K562 (cell line): ENCODE data around the gene MRPS35. TPM values are rescaled to one million over a fixed set of nuclear protein-coding genes. Genes with fewer than 3 reads are reported as not detected.
A peak's percentile ranks its signal among the peaks of the same experiment; 100 is the strongest.

ENCODE experiments used
- ARNT ChIP-seq, 2 experiments: fragments of 450-650 bp; IDR thresholded peaks; 2 replicates each; pipeline ENCODE4 v1.6.1; 2016; ENCODE audit warnings: mild to moderate bottlenecking in 1 of 2
- CSDE1 ChIP-seq, 2 experiments: fragments of 450-650 bp; IDR thresholded peaks; 2 replicates each; pipeline ENCODE4 v1.6.1; 2016; ENCODE audit warnings: mild to moderate bottlenecking in 1 of 2
- FOXP1 ChIP-seq: sonication (generic); formaldehyde crosslinking; IDR thresholded peaks from 2 replicates; pipeline ENCODE4 v1.8.0; 2022; ENCODE audit warnings: mild to moderate bottlenecking, missing genetic modification reagents
- HDAC3 ChIP-seq: fragments of 450-650 bp; IDR thresholded peaks from 2 replicates; pipeline ENCODE4 v1.6.1; 2018; ENCODE audit warnings: borderline replicate concordance, mild to moderate bottlenecking, moderate library complexity; ENCODE audit not compliant: partially characterized antibody
- MAFK ChIP-seq: IDR thresholded peaks from 2 replicates; pipeline ENCODE4 v1.6.1; 2011; ENCODE audit warnings: low read length, improper control_type of control experiment
- TFAM ChIP-seq: fragments of 250-450 bp; sonication (Bioruptor Pico); conservative IDR thresholded peaks from 2 replicates; pipeline ENCODE4 v1.5.0; 2021; ENCODE audit warnings: mild to moderate bottlenecking, moderate library complexity
- ZFP1 ChIP-seq: fragments of 450-650 bp; formaldehyde crosslinking; IDR thresholded peaks from 2 replicates; pipeline ENCODE4 v1.4.0; 2020; ENCODE audit warnings: mild to moderate bottlenecking, mixed read lengths
- polyA plus RNA-seq, 8 experiments: library from polyadenylated mRNA; depleted of rRNA in 4 of 8; stranded (reverse) in 5 of 8; unstranded in 3 of 8; fragments of >200 nt; fragmentation: Nextera tagmentation in 2 of 8; fragmentation: Illumina TruSeq in 1 of 8; extraction: Ambion mirVana in 2 of 8; extraction: Trizol in 1 of 8; gene quantifications; 2 replicates each; pipeline versions ENCODE4 v1.2.1 to v1.2.3, GENCODE V29; 2011 to 2014; ENCODE audit warnings: inconsistent platforms in 1 of 8, missing spikeins in 1 of 8
- total RNA-seq, 7 experiments: library from RNA; depleted of rRNA in 6 of 7; stranded (reverse); fragments of >200 nt in 6 of 7; fragmentation: Illumina TruSeq in 2 of 7; extraction: Trizol in 2 of 7; gene quantifications; 2 replicates each; pipeline versions ENCODE4 v1.2.1 to v1.2.3, GENCODE V29; 2011 to 2021; ENCODE audit warnings: low replicate concordance in 1 of 7
- TF ChIP-seq, protein P1 (sequence below): sonication (generic); formaldehyde crosslinking; IDR thresholded peaks from 2 replicates; pipeline ENCODE4 v1.8.0; 2022; ENCODE audit warnings: mild to moderate bottlenecking, missing genetic modification reagents, borderline replicate concordance
- TF ChIP-seq, protein P2 (sequence below), 2 experiments: fragments of 450-650 bp; formaldehyde crosslinking in 1 of 2; IDR thresholded peaks; 2 replicates each; pipeline versions ENCODE4 v1.4.0 to v1.6.1; 2014 to 2020; ENCODE audit warnings: mild to moderate bottlenecking in 2 of 2, borderline replicate concordance in 1 of 2, low read depth in 1 of 2
- TF ChIP-seq, protein P3 (sequence below): fragments of 250-450 bp; sonication (Bioruptor Pico); IDR thresholded peaks from 2 replicates; pipeline ENCODE4 v1.4.0; 2020; ENCODE audit warnings: borderline replicate concordance
- TF ChIP-seq, protein P4 (sequence below): sonication (generic); formaldehyde crosslinking; IDR thresholded peaks from 2 replicates; pipeline ENCODE4 v1.8.1; 2023; ENCODE audit warnings: mild to moderate bottlenecking, missing genetic modification reagents

MRPS35 gene
- total and polyA plus RNA-seq, 9 of the 15 experiments (the other 6 are each of a cell fraction or from before 2014, with no cell fraction given) = 79.0 to 183 (median 114) TPM

DNA sequence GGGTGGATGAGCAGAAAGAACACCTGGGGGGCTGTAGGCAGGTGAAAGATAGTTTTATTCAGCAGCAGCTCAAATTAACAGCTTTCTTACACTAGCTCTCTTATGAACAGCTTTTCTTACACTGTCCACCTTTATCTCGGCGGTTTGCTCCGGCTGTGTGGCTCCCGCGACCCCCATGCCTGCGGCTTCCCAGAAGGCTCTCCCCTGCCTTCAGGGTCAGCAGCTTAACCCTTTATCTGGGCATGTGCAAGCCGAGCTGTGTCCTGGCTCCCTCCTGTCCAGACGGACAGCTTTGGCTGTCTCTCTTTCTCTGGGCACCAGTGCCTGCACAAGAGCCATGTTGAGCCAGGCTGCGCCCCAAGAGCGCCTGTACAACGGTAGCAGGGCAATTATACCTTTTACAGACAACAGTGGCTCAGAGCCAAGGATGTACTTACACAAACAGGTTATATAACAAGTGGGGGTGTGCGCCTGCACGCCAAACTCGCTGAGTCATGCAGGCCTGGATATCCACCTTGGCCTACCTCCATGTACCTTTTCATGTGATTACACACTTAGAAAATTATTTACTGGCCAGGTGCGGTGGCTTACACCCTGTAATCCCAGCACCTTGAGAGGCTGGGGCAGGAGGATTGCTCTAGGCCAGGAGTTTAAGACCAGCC is 40.9 kb downstream of the MRPS35 start (continued):
- TF ChIP-seq, protein P1, sequence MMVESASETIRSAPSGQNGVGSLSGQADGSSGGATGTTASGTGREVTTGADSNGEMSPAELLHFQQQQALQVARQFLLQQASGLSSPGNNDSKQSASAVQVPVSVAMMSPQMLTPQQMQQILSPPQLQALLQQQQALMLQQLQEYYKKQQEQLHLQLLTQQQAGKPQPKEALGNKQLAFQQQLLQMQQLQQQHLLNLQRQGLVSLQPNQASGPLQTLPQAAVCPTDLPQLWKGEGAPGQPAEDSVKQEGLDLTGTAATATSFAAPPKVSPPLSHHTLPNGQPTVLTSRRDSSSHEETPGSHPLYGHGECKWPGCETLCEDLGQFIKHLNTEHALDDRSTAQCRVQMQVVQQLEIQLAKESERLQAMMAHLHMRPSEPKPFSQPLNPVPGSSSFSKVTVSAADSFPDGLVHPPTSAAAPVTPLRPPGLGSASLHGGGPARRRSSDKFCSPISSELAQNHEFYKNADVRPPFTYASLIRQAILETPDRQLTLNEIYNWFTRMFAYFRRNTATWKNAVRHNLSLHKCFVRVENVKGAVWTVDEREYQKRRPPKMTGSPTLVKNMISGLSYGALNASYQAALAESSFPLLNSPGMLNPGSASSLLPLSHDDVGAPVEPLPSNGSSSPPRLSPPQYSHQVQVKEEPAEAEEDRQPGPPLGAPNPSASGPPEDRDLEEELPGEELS (CRISPR knock-in tag) = no peak
- TF ChIP-seq FOXP1 = no peak
- TF ChIP-seq ZFP1 (CRISPR knock-in tag) = no peak
- no peak for TF ChIP-seq HDAC3
- TF ChIP-seq ARNT (IDR thresholded peaks at IDR 0.05) = no peak
- TF ChIP-seq CSDE1 (IDR thresholded peaks at IDR 0.05) = no peak
- TF ChIP-seq MAFK = peak; percentile 70
- no peak for TF ChIP-seq TFAM (CRISPR knock-in tag)
- TF ChIP-seq, protein P2, sequence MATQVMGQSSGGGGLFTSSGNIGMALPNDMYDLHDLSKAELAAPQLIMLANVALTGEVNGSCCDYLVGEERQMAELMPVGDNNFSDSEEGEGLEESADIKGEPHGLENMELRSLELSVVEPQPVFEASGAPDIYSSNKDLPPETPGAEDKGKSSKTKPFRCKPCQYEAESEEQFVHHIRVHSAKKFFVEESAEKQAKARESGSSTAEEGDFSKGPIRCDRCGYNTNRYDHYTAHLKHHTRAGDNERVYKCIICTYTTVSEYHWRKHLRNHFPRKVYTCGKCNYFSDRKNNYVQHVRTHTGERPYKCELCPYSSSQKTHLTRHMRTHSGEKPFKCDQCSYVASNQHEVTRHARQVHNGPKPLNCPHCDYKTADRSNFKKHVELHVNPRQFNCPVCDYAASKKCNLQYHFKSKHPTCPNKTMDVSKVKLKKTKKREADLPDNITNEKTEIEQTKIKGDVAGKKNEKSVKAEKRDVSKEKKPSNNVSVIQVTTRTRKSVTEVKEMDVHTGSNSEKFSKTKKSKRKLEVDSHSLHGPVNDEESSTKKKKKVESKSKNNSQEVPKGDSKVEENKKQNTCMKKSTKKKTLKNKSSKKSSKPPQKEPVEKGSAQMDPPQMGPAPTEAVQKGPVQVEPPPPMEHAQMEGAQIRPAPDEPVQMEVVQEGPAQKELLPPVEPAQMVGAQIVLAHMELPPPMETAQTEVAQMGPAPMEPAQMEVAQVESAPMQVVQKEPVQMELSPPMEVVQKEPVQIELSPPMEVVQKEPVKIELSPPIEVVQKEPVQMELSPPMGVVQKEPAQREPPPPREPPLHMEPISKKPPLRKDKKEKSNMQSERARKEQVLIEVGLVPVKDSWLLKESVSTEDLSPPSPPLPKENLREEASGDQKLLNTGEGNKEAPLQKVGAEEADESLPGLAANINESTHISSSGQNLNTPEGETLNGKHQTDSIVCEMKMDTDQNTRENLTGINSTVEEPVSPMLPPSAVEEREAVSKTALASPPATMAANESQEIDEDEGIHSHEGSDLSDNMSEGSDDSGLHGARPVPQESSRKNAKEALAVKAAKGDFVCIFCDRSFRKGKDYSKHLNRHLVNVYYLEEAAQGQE (IDR thresholded peaks at IDR 0.05; ENCODE audit: borderline replicate concordance) = 0 out of 2 replicates have a peak, but pooled peaks have one; percentile 8
- TF ChIP-seq, protein P2 (CRISPR knock-in tag; IDR thresholded peaks at IDR 0.05; ENCODE audit: low read depth) = no peak
- TF ChIP-seq, protein P3, sequence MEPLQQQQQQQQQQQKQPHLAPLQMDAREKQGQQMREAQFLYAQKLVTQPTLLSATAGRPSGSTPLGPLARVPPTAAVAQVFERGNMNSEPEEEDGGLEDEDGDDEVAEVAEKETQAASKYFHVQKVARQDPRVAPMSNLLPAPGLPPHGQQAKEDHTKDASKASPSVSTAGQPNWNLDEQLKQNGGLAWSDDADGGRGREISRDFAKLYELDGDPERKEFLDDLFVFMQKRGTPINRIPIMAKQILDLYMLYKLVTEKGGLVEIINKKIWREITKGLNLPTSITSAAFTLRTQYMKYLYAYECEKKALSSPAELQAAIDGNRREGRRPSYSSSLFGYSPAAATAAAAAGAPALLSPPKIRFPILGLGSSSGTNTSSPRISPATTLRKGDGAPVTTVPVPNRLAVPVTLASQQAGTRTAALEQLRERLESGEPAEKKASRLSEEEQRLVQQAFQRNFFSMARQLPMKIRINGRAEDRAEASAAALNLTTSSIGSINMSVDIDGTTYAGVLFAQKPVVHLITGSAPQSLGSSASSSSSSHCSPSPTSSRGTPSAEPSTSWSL = no peak
- TF ChIP-seq, protein P4, sequence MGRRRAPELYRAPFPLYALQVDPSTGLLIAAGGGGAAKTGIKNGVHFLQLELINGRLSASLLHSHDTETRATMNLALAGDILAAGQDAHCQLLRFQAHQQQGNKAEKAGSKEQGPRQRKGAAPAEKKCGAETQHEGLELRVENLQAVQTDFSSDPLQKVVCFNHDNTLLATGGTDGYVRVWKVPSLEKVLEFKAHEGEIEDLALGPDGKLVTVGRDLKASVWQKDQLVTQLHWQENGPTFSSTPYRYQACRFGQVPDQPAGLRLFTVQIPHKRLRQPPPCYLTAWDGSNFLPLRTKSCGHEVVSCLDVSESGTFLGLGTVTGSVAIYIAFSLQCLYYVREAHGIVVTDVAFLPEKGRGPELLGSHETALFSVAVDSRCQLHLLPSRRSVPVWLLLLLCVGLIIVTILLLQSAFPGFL (CRISPR knock-in tag) = no peak
